Glomerular visceral epithelial cell (primary cell): ENCODE data around the gene TRAPPC2L.
"Not testable (repeated sequence)": the region's sequence is repeated elsewhere in the genome, so short reads cannot be mapped to it uniquely, and the experiment has no call there.

Source experiments
- DNase-seq: peaks from one replicate; pipeline ENCODE4 v3.0.0-alpha.2; 2016; ENCODE audit errors: extremely low spot score

The TRAPPC2L gene

DNA sequence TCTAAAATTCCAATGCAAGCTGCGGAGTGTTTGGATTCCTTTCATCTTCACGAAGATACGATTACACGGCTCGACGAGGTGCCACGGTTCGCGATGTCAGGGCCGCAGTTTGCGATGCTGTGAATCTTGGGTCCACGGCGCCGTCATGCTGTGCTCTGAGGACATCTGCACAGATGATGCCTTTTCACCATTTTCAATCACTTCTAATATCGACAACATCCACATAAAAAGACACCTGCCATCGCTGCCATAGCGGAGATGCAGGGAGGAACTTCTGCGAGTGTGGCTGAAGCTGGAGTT lies 38.4 kb upstream of the TRAPPC2L start:
- no peak for DNase-seq

DNA sequence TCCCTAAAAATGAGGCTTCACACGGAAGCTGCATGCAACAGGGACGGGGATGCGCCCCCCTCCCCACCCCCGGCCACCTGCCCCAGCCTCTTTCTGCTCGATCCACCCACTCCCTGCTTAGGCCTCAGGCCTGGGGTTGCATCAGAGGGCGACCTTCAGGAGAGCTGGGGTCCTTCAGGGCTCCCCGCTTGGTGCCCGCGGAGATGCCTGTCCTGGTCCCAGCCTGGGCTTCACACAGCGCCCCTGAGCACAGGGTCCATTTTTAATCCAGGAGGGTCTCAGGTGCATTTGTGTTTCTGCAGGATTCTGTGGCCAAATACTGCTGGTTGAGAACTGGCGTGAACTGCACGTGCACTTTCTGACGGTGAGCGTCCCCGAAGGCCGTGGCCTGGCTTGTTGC lies 37.8 kb upstream of the TRAPPC2L start:
- no peak for DNase-seq

DNA sequence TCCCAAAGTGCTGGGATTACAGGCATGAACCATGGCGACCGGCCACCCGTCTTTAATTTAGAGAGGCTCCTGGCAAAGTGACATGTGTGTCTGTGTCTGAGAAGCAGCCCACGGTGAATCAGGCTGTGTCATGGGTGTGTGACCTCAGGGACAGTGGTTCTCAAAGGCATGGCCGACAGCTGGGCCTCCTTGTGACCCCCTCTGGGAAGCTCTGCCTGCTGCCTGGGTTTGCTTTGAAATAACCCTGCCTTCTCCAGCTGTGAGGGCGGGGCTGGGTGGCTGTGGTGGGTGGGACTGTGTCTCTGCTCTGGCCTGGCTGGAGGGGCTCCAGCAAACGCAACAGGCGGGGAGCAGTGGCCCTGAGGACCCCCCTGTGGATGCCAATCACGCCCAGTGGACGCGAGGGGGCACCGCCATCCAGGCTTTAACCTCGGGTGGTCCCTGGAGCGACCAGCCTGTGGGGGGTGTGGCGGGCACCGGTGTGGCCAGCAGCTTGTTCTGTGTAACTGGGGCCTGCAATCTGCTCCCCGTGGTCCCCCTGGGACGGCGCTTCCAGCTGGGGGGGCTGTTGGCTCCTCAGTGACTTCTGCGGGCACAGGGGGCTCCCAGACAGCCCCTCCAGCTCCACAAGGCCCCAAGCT lies 36.4 kb upstream of the TRAPPC2L start:
- DNase-seq: no peak

DNA sequence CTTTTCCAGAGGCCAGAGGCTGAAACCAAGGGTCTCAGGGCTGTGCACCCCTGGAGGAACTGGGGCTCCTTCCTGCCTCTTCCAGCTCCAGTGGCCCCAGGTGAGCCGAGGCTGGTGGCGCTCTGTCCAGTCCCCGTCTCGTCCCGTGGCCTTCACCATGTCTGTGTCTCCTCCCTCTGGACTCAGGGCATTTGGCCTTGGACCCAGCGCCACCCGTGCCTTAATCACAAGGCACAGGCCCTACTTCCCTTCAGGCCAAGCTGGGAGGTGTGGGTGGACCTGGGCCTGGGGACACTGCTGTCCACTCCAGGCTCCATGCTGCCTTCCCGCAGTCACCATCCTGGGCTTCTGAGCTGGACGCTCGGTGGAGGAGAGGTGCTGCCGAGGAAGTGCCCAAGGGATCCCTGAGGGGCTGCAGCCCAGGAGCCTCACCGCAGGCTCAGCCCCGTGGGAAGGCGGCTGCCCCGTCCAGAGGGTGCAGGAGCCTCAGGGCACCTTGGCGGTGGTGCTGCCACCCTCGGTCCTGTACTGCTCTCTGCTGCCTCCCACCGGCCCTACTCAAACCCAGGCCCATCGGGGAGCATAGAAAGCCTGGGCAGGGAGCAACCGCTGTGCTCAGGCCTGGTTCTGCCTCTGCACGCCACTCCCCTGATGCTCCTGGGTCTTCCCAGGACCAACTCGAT lies 35.6 kb upstream of the TRAPPC2L start:
- DNase-seq: no peak

DNA sequence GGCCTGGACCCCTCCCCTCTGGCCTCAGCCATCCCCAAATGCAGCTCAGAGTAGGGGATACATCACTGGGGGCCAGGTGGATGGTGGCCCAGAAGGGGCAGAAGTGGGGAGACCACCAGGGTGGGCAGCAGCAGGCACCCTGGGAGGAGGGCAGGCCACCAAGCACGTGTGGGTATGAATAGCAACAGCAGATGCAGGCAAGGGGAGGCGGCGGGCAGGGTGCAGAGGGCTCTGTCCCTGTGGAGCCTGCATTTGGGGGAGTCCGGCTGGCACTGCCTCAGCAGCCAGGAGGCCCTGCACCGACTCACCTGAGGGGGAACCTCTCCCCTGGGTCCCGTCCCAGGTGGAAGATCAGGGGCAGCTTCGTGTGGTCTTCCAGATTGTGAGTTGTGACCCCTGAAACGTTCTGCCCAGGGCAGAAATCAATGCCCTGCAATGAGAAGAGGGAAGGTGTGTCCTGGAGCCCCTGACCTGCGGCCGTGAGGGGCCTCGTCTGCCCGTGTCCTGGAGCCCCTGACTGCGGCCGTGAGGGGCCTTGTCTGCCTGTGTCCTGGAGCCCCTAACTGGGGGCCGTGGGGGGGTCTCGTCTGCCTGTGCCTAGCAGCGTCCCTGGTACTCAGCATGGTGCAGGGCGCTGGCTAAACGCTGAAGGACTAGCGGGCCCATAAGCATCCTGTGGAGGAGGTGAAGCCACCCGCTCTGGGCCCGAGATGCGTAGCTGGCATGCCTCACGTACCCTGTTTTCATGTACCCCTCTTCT lies 34.5 kb upstream of the TRAPPC2L start:
- DNase-seq: no peak

DNA sequence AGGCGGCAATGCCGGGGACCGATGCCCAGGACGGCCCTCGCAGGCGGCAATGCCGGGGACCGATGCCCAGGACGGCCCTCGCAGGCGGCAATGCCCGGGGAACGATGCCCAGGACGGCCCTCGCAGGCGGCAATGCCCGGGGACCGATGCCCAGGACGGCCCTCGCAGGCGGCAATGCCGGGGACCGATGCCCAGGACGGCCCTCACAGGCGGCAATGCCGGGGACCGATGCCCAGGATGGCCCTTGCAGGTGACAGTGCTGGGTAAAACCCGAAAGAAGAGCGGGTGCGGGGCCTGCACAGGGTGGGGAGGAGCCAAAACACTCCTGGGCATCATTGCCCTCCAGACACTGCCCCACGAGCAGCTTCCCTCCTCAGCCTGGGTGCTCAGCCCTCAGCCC lies 33.3 kb upstream of the TRAPPC2L start:
- not testable (repeated sequence) for DNase-seq

DNA sequence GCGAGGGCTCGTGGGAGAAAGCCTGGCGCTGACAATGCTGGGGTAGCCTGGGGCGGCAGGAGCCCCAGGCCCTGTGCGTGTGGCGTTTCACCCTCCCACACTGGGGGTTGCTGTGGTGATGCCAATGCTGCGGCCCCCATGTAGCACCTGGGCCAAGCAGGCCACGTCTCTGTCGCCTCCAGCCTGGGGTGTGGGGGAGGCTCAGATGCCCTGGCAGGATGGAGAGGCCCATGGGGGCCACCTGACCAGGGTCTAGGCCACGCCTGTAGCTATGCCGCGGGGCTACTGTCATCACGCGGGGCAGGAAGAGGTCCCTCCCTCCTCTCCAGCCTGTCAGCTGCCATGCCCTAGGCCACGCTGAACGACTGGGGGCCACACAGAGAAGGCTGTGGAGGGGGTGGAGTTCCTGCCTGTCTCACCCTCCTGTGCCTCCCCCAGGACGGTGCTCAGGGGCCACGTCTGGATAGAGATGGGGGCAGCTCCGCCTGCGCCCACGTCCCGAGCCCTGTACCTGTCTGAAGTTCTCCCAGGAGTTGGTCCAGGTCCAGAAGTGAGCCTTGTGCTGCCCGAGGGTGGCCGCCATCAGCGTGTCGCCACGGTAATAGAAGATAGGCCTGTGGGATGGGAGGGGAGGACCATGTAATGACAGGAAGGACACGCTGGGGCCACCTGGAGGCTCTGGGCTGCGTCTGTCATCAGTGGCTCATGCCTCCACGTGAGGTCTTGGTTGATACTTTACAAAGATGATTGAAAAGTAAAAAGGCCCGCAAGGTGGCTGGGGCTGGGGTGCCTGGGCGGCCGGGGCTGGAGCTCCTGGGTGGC lies 32.5 kb upstream of the TRAPPC2L start:
- DNase-seq: no peak

DNA sequence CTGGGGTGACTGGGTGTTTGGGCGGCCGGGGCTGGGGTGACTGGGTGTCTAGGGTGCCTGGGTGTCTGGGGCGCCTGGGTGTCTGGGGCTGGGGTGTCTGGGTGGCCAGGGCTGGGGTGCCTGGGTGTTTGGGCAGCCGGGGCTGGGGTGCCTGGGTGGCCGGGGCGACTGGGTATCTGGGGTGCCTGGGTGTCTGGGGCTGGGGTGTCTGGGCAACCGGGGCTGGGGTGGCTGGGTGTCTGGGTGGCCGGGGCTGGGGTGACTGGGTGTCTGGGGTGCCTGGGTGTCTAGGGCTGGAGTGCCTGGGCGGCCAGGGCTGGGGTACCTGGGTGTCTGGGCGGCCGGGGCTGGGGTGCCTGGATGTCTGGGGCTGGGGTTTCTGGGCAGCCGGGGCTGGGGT lies 31.8 kb upstream of the TRAPPC2L start:
- DNase-seq: no peak

DNA sequence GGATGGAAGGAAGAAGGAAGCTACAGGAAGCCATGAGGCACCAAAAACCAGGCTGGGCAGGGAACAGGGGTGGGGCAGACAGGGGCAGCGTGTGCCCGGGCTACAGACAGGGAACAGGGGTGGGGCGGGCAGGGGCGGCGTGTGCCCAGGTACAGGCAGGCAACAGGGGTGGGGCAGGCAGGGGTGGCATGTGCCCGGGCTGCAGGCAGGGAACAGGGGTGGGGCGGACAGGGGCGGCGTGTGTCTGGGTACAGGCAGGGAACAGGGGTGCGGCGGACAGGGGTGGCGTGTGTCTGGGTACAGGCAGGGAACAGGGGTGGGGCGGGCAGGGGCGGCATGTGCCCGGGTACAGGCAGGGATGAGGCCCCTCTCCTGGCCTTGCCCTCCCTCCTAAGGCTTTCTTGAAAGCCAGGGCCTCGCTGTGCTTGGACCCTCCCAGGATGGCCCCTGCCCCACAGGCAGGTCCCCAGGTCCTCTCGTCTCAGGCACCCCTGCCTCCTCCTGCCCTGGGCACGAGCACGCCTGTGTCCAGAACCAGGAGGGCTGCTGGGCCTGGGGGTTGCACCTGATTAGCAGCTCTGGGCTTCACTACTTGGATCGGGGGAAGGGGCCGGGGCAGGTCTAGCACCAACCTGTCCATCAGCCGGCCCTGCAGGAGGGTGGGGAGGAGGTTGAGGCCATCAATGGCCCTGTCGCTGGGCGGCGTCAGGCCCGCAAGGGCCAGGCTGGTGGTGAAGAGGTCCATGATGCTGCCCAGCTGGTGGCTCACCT lies 30.7 kb upstream of the TRAPPC2L start:
- no peak for DNase-seq

DNA sequence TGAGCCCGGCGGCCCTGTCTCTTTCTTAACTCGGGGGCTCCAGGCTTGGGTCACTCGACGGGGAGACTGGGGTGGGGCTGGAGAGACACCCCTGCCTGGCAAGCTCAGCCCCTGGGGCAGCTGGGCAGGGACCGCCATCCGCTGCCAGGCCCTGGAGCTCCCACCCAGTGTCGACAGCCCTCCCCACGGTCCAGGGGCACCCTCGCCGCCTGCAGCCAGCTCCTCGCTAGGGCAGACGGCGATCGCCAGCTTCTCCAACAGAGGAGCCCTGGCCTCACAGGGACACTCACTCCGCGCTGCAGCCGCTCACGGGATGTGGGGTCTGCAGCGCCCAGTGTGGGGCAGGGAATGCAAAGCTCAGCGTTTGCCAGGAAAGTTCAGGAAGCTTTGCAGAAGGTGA lies 29.2 kb upstream of the TRAPPC2L start:
- DNase-seq: no peak

DNA sequence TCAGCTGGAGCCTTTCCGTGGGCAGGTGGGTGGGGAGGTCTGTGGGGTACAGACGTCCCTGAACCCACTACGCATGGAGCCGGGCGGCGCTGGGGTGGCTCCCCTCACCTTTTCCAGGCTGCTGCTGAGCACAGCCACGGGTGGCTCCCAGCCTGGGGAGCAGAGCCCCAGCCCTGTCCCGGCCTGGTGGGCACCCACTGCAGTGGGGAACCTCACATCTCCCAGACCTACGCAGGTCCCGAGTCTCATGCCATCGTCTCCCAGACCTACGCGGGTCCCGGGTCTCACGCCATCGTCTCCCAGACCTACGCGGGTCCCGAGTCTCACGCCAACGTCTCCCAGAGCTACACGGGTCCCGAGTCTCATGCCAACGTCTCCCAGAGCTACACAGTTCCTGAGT lies 28.2 kb upstream of the TRAPPC2L start:
- DNase-seq: no peak

DNA sequence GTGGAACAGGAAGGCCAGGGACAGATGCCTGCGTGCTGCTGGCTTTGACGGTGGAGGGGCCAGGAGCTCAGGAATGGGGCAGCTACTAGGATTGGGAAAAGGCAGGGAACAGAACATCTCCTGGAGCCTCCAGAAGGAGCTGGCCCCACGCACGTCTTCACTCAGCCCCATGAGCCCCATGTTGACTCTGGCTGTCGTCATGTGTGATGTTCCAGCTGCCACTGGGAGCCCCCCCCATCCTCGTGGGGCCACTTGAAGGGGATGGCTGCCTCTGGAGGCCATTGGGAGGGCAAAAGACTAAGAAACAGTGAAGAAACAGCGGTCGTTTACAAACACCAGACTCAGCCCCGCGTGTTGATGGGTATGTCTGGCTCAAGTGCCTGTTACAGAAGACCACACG lies 26.7 kb upstream of the TRAPPC2L start:
- no peak for DNase-seq

DNA sequence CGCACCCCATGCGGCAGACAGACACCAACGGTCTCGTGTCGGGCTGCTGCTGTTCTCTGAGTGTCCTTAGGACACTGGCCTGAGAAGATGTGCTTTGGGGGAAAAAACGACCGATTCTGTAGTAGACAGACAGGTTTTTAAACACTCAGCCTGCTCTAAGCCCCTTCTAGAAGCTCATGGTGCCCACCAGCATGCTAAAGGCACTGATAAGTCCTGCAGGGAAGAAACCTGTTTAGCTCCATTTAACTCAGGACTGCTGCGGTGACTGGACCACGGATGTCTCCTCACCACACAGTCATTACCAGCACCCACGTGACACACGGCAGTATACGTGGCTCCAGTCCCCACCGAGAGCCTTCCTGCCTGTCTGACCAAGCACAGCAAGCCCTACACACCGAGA lies 26.1 kb upstream of the TRAPPC2L start:
- DNase-seq: no peak

DNA sequence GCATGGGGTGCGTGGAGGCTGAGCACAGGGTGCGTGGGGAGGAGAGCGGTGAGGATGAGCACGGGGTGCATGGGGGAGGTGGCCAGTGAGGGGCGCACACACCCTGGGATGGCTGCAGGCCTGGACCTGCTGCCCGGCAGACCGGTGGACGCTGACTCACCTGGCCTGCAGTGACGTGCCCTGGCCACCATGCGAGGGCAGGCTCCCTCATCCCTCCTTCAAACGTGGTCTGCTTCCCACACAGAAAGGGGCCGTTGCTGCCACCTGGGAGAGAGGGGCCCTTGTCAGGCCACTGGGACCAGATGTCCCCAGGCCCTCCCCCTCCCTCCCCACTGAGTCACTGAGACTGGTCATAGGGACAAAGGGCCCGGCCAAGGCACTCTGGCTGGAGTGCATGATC lies 25.1 kb upstream of the TRAPPC2L start:
- no peak for DNase-seq

DNA sequence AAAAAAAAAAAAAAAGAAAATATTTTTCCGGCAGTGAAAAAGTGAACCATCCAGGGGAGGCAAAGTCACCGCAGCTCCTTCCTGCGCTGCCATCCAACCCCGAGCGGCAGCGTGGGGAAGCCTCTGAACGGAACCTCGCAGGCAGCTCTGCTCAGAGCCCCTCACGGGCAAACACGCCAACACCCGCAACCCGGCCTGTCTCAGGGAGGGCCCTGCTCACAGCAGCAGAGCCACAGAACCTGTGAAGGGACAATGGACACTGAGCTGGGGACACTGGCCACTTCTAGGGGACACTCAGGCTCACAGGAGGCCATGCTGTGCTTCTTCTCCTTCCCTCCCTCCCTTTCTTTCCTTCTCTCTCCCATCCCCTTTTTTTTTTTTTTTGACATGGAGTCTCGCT lies 23.8 kb upstream of the TRAPPC2L start:
- no peak for DNase-seq

DNA sequence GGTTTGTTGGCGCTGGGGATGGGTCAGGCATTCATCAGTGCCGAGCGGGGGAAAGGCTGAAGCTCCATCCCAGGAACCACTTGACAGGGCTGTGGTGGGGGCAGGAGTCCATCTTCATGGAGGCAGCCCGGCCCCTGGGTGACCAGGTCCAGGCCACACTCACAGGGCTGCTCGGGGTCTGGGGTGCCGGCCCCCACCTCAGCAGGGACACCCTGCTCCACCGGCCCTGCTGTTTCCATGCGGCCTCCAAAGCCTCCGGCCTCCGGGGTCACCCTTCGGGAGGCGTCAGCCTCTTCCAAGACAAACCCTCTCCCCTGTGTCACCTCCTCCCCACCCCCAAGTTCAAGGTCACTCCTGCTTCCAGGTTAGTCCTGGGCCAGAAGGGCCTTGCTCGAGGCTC lies 22.3 kb upstream of the TRAPPC2L start:
- no peak for DNase-seq

DNA sequence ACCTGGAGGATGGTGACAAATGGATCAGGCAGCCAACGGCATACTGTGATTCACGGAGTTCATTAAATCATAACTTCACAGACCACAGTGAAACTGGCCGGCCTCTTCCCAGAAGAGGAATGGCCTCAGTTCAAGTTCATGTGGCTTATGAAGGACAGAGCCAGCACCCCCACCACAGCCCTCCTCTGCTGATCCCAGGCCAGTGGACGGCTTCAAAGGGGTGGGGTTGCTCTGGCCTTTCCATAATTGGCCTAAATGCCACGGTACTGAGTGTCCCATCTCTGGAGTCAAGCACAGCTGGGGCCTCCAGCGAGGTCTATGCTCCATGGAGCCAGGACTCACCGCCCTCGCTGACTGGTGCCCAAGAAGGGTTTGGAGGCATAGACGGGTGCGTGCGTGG lies 21.5 kb upstream of the TRAPPC2L start:
- no peak for DNase-seq

DNA sequence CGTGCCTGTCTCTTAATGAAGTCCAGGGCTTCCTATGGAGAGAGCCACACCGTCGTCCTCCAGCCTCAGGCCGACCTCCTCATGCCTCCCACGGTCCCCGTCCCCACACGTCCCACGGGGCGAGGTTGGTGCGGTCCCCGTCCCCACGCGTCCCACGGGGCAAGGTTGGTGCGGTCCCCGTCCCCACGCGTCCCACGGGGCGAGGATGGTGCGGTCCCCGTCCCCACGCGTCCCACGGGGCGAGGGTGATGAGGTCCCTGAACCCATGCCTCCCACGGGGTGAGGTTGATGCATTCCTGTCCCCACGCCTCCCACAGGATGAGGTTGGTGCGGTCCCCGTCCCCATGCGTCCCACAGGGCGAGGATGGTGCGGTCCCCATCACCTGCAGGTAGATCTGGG lies 21.1 kb upstream of the TRAPPC2L start:
- no peak for DNase-seq

DNA sequence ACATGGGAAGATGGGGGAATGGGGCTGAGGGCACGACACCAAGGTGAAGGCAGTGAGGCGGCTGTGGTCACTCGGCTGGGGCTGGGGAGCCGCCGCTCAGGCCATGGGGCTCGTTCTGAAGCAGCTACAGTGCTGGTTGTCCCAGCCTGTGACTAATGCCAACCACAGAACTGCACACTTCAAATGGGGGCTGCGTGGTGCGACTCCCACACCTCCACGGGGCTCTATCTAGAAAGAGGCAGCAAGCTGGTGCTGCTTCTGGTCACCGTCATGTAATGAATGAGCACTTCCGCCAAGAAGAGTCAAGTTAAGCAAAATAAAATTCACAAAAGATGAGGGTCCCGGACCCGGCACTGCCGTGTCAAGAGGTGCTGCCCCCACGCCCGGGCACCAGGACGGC lies 20.1 kb upstream of the TRAPPC2L start:
- DNase-seq: no peak

DNA sequence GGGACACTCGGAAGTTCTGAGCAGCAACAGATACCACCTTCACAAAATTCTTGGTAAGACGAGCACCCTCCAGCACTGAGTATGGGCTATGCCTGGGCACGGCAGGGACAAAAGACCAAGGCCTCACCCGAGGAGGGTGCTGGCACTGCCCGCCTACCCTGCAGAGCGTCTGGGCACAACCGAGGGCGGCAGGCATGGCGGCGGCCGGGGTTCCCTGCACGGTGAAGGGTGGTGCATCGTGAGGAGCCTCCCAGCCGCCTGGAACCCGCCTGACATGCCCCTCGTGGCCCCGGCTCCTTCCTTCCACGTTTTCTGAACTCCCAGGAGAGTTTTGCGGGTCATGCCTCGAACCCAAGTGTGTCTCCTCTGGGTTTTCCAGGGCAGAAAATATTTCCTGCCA lies 19.1 kb upstream of the TRAPPC2L start:
- no peak for DNase-seq

DNA sequence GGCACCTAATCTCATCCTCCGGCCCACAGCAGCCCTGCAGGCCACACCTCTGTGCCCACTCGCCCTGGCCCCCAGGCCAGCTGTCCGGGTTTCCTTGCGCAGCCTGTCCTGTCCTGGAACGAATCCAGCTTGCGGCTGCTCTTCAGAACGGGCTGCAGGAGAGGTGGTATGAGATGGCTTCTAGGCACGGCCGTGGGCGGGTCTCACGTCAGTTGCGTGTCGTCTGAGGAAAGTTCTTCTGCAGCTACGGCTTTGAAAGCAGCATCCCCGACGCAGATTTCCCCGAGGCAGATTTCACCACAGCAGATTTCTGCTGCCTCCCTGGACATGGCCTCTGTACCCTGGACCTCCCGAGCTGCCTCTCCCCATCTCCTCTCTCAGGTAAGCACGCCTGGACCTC lies 18.4 kb upstream of the TRAPPC2L start:
- no peak for DNase-seq

DNA sequence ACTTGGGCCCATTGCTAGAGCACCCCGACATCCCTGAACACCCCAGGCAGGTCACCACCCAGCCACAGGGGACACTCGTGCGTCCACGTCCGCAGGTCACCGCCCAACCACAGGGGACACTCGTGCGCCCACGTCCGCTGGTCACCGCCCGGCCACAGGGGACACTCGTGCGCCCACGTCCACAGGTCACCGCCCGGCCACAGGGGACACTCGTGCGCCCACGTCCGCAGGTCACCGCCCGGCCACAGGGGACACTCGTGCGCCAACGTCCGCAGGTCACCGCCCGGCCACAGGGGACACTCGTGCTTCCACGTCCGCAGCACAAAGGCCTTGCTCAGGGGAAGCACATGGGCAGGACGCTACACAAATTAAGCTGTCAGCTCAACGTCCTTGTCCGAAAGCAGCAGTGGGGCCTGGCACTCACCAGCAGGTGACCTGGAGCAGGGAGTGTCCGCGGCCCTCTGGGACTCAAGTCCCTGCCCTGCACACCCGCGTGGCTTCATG lies 17.8 kb upstream of the TRAPPC2L start:
- no peak for DNase-seq
